ENCODE measurements around the gene LSM6.

The LSM6 gene

DNA sequence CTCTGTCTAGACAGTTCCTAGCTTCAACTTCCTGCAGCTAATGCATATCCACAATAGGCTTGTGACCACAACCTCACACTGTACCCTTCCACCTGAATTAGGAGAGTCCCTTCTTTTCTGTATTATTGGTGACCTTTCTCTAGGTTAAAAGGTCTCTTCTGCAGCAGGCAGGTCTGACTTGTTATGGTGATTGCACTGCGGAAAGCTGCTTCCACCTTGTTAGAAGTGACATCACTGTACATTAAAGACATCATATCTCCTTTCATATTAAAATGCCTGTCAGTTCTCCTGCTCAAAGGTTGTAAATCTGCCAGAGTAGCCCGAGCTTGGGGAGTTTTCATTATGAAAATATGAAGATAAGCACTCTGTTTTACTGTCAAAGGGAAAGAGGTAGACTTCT lies 21.5 kb upstream of the LSM6 start (continued):
- TF ChIP-seq INSM2 (tag by site-specific recombination; IDR thresholded peaks at IDR 0.05): no peak

GRCh38 chr4:146155152-146155724 lies 20.3 kb upstream of the LSM6 start:
- no peak overlapping the region for H3K4me3 ChIP-seq (ENCODE audit: low read depth, low read length)
- no peaks in the 10 kb centered on the region for H3K9me3 ChIP-seq (ENCODE audit: control insufficient read depth, insufficient read depth, low read depth, low read length)
- ChIA-PET POLR2A (no interaction called here), CTCF (no interaction called here)
- no peaks in the 10 kb centered on the region for H3K36me3 ChIP-seq (ENCODE audit: control insufficient read depth in 2 of 2, insufficient read depth in 1 of 2, low read length in 2 of 2)
- 0 out of 2 replicates have a peak, but pooled peaks cover 2% of the 10 kb centered on the region for H3K4me1 ChIP-seq (ENCODE audit: control insufficient read depth, insufficient read depth, low read length)
- H3K27ac ChIP-seq (ENCODE audit: extremely low read depth, low read depth, low read length): no peak overlapping the region
- TF ChIP-seq ZSCAN30 (tag by site-specific recombination; IDR thresholded peaks at IDR 0.05) (no peak), HOXC10 (CRISPR knock-in tag; IDR thresholded peaks at IDR 0.05) (no peak), ZNF157 (tag by site-specific recombination; IDR thresholded peaks at IDR 0.05) (no peak), PATZ1 (tag by site-specific recombination; IDR thresholded peaks at IDR 0.05) (no peak), ZNF274 (IDR thresholded peaks at IDR 0.05; ENCODE audit: low read length) (no peak), ZNF274 (tag by site-specific recombination; IDR thresholded peaks at IDR 0.05; ENCODE audit: borderline replicate concordance) (no peak)
- TF ChIP-seq, protein P1, sequence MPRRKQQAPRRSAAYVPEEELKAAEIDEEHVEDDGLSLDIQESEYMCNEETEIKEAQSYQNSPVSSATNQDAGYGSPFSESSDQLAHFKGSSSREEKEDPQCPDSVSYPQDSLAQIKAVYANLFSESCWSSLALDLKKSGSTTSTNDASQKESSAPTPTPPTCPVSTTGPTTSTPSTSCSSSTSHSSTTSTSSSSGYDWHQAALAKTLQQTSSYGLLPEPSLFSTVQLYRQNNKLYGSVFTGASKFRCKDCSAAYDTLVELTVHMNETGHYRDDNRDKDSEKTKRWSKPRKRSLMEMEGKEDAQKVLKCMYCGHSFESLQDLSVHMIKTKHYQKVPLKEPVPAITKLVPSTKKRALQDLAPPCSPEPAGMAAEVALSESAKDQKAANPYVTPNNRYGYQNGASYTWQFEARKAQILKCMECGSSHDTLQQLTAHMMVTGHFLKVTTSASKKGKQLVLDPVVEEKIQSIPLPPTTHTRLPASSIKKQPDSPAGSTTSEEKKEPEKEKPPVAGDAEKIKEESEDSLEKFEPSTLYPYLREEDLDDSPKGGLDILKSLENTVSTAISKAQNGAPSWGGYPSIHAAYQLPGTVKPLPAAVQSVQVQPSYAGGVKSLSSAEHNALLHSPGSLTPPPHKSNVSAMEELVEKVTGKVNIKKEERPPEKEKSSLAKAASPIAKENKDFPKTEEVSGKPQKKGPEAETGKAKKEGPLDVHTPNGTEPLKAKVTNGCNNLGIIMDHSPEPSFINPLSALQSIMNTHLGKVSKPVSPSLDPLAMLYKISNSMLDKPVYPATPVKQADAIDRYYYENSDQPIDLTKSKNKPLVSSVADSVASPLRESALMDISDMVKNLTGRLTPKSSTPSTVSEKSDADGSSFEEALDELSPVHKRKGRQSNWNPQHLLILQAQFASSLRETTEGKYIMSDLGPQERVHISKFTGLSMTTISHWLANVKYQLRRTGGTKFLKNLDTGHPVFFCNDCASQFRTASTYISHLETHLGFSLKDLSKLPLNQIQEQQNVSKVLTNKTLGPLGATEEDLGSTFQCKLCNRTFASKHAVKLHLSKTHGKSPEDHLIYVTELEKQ (tag by site-specific recombination; IDR thresholded peaks at IDR 0.05; ENCODE audit: borderline replicate concordance): no peak

GRCh38 chr4:146158036-146158745 lies 17.3 kb upstream of the LSM6 start:
- H3K4me1 ChIP-seq (ENCODE audit: control insufficient read depth, insufficient read depth, low read length): 0 out of 2 replicates have a peak, but pooled peaks cover 2% of the 10 kb centered on the region
- TF ChIP-seq TRIM28 (IDR thresholded peaks at IDR 0.05; ENCODE audit: borderline replicate concordance, low read length) (no peak), ZNF211 (tag by site-specific recombination; IDR thresholded peaks at IDR 0.05; ENCODE audit: low read depth) (no peak), ZNF416 (tag by site-specific recombination; IDR thresholded peaks at IDR 0.05) (no peak), KLF17 (tag by site-specific recombination; IDR thresholded peaks at IDR 0.05) (no peak), ZNF350 (tag by site-specific recombination; IDR thresholded peaks at IDR 0.05) (no peak), GLI4 (tag by site-specific recombination; IDR thresholded peaks at IDR 0.05) (no peak), SCRT1 (tag by site-specific recombination; IDR thresholded peaks at IDR 0.05; ENCODE audit: borderline replicate concordance) (no peak), ZNF658 (tag by site-specific recombination; IDR thresholded peaks at IDR 0.05) (no peak), REPIN1 (tag by site-specific recombination; IDR thresholded peaks at IDR 0.05; ENCODE audit: low read depth) (no peak), ZNF274 (IDR thresholded peaks at IDR 0.05; ENCODE audit: low read length) (no peak), ZNF274 (tag by site-specific recombination; IDR thresholded peaks at IDR 0.05; ENCODE audit: borderline replicate concordance) (no peak), GLIS2 (tag by site-specific recombination; IDR thresholded peaks at IDR 0.05) (no peak), ZNF768 (tag by site-specific recombination; IDR thresholded peaks at IDR 0.05) (no peak), ZNF302 (tag by site-specific recombination; IDR thresholded peaks at IDR 0.05; ENCODE audit: low read depth) (no peak), ZNF394 (tag by site-specific recombination; IDR thresholded peaks at IDR 0.05; ENCODE audit: borderline replicate concordance) (no peak), ZNF404 (tag by site-specific recombination; IDR thresholded peaks at IDR 0.05) (no peak)
- TF ChIP-seq, protein P2, sequence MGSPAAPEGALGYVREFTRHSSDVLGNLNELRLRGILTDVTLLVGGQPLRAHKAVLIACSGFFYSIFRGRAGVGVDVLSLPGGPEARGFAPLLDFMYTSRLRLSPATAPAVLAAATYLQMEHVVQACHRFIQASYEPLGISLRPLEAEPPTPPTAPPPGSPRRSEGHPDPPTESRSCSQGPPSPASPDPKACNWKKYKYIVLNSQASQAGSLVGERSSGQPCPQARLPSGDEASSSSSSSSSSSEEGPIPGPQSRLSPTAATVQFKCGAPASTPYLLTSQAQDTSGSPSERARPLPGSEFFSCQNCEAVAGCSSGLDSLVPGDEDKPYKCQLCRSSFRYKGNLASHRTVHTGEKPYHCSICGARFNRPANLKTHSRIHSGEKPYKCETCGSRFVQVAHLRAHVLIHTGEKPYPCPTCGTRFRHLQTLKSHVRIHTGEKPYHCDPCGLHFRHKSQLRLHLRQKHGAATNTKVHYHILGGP (tag by site-specific recombination; IDR thresholded peaks at IDR 0.05): no peak
- H3K9me3 ChIP-seq (ENCODE audit: control insufficient read depth, insufficient read depth, low read depth, low read length): no peaks in the 10 kb centered on the region
- no peak overlapping the region for H3K4me3 ChIP-seq (ENCODE audit: low read depth, low read length)
- no peak overlapping the region for H3K27ac ChIP-seq (ENCODE audit: extremely low read depth, low read depth, low read length)
- POLR2A ChIA-PET: no interaction called here
- CTCF ChIA-PET: no interaction called here
- H3K36me3 ChIP-seq (ENCODE audit: control insufficient read depth in 2 of 2, insufficient read depth in 1 of 2, low read length in 2 of 2): no peaks in the 10 kb centered on the region
